Eye (tissue), 1 donor: ENCODE results near the gene TRIM17.

Experiments used
- DNase-seq: peaks from one replicate; pipeline ENCODE4 v3.0.0-alpha.2; 2015

The TRIM17 gene

GRCh38 chr1:228400692-228401454, 15.8 kb downstream of the TRIM17 start:
- DNase-seq, result no peak

GRCh38 chr1:228400237-228400651, 16.4 kb downstream of the TRIM17 start:
- no peak for DNase-seq

GRCh38 chr1:228399531-228400236, 17.0 kb downstream of the TRIM17 start:
- no peak for DNase-seq

GRCh38 chr1:228398741-228399461, 17.8 kb downstream of the TRIM17 start:
- DNase-seq, result no peak

GRCh38 chr1:228397966-228398365, 18.7 kb downstream of the TRIM17 start:
- no peak for DNase-seq

- no peak for DNase-seq
Measured at GRCh38 chr1:228396770-228397662, 19.6 kb downstream of the TRIM17 start.

GRCh38 chr1:228394571-228395394, 21.9 kb downstream of the TRIM17 start:
- no peak for DNase-seq

GRCh38 chr1:228393811-228394570, 22.7 kb downstream of the TRIM17 start:
- DNase-seq, result no peak

- no peak for DNase-seq
Measured at GRCh38 chr1:228393268-228393701, 23.4 kb downstream of the TRIM17 start.

GRCh38 chr1:228392111-228392936, 24.3 kb downstream of the TRIM17 start:
- DNase-seq, result no peak

GRCh38 chr1:228391411-228392020, 25.1 kb downstream of the TRIM17 start:
- no peak for DNase-seq

GRCh38 chr1:228390649-228391048, 26.0 kb downstream of the TRIM17 start:
- DNase-seq, result no peak

GRCh38 chr1:228387321-228387720, 29.3 kb downstream of the TRIM17 start:
- no peak for DNase-seq

- DNase-seq, result no peak
Measured at GRCh38 chr1:228385232-228385631, 31.4 kb downstream of the TRIM17 start.

- no peak for DNase-seq
Measured at GRCh38 chr1:228383773-228384172, 32.9 kb downstream of the TRIM17 start.

- DNase-seq, result no peak
Measured at GRCh38 chr1:228381356-228381755, 35.3 kb downstream of the TRIM17 start.

GRCh38 chr1:228379666-228380065, 37.0 kb downstream of the TRIM17 start:
- DNase-seq, result no peak

GRCh38 chr1:228378873-228379460, 37.7 kb downstream of the TRIM17 start:
- no peak for DNase-seq
